ENCODE results near the gene XNDC1N.

Gene XNDC1N

GRCh38 chr11:71927820-71928736, at the start of gene XNDC1N:
Gene XNDC1N, minus strand, starts transcription at chr11:71928594. Its CDS starts 5,241 bp downstream, at chr11:71923353.
- no peak for DNase-seq

- DNase-seq = no peak
These were observed 49.5 kb upstream of the XNDC1N start for GRCh38 chr11:71977743-71978418.

- no peak for DNase-seq
These were observed 48.7 kb upstream of the XNDC1N start for GRCh38 chr11:71977090-71977489.

GRCh38 chr11:71976551-71976950, 48.2 kb upstream of the XNDC1N start:
- no peak for DNase-seq

GRCh38 chr11:71971680-71972079, 43.3 kb upstream of the XNDC1N start:
- no peak for DNase-seq

GRCh38 chr11:71964641-71965040, 36.2 kb upstream of the XNDC1N start:
- DNase-seq = no peak

- DNase-seq = no peak
These were observed 35.1 kb upstream of the XNDC1N start for GRCh38 chr11:71963468-71963867.

GRCh38 chr11:71962428-71963038, 34.1 kb upstream of the XNDC1N start:
- no peak for DNase-seq

- DNase-seq = no peak
These were observed 27.6 kb upstream of the XNDC1N start for GRCh38 chr11:71955898-71956456.

- DNase-seq = no peak
These were observed 23.4 kb upstream of the XNDC1N start for GRCh38 chr11:71951741-71952310.

GRCh38 chr11:71949034-71949433, 20.6 kb upstream of the XNDC1N start:
- DNase-seq = no peak

GRCh38 chr11:71948314-71949027, 20.1 kb upstream of the XNDC1N start:
- DNase-seq = no peak

- DNase-seq = no peak
These were observed 19.1 kb upstream of the XNDC1N start for GRCh38 chr11:71947498-71947897.

GRCh38 chr11:71946144-71946571, 17.8 kb upstream of the XNDC1N start:
- no peak for DNase-seq

- DNase-seq = no peak
These were observed 12.3 kb upstream of the XNDC1N start for GRCh38 chr11:71940561-71941219.

- no peak for DNase-seq
These were observed 9.4 kb upstream of the XNDC1N start for GRCh38 chr11:71937826-71938225.

- DNase-seq = no peak
These were observed 8.4 kb upstream of the XNDC1N start for GRCh38 chr11:71936825-71937224.

GRCh38 chr11:71935338-71935925, 7.0 kb upstream of the XNDC1N start:
- no peak for DNase-seq

- DNase-seq = no peak
These were observed 5.8 kb upstream of the XNDC1N start for GRCh38 chr11:71934213-71934612.

GRCh38 chr11:71933141-71933933, 4.9 kb upstream of the XNDC1N start:
- DNase-seq = no peak

GRCh38 chr11:71931245-71931602, 2.8 kb upstream of the XNDC1N start:
- DNase-seq = no peak

Measured in activated CD4-positive, alpha-beta T cell treated with anti-CD3 and anti-CD28 coated beads for 1 hour (primary cell).